Measurements from ENCODE around the gene COQ10A. TPM values are rescaled to one million over a fixed set of nuclear protein-coding genes. Genes with fewer than 3 reads are reported as not detected.

The COQ10A gene
- total RNA-seq, 2 donors from 2014 or later = 20.5 to 23.2 TPM

GRCh38 chr12:56253091-56253490 lies 13.7 kb upstream of the COQ10A start:
- Mint-ChIP-seq H3K9me3 (no peaks in the 10 kb centered on the region), H3K4me3 (no peak overlapping the region), H3K27me3 (ENCODE audit: insufficient read depth) (no peaks in the 10 kb centered on the region), H3K36me3 (ENCODE audit: low read depth) (peaks cover 56% of the 10 kb centered on the region), H3K27ac (no peak overlapping the region), H3K4me1 (peaks cover 14% of the 10 kb centered on the region)
- H3K27ac ChIP-seq (ENCODE audit: low read depth, low read length) = no peak overlapping the region
- WGBS, 2 experiments (ENCODE audit: insufficient coverage in 1 of 2, insufficient read length in 1 of 2) = 96 to 100% methylated on average over 9 to 11 of the region's 11 CpGs
- no peaks in the 10 kb centered on the region for H3K4me1 ChIP-seq (ENCODE audit: control insufficient read depth, insufficient read depth, low read length)
- H3K4me3 ChIP-seq (ENCODE audit: low read length) = no peak overlapping the region
- H3K9me3 ChIP-seq (ENCODE audit: control insufficient read depth, low read length) = no peaks in the 10 kb centered on the region
- H3K9ac ChIP-seq (ENCODE audit: extremely low read depth, low read length, poor library complexity, severe bottlenecking) = no peak overlapping the region
- no peak for TF ChIP-seq CTCF (conservative IDR thresholded peaks at IDR 0.05)
- no peak for DNase-seq
- no peaks in the 10 kb centered on the region for H3K27me3 ChIP-seq (ENCODE audit: control insufficient read depth, insufficient read depth, low read length, poor library complexity, severe bottlenecking)
- peaks cover 81% of the 10 kb centered on the region for H3K36me3 ChIP-seq (ENCODE audit: control insufficient read depth, insufficient read depth, low read length)

GRCh38 chr12:56255671-56256070 lies 11.1 kb upstream of the COQ10A start:
- peaks cover 19% of the 10 kb centered on the region for H3K4me1 Mint-ChIP-seq
- no peaks in the 10 kb centered on the region for H3K9me3 Mint-ChIP-seq
- WGBS, 2 experiments (ENCODE audit: insufficient coverage in 1 of 2, insufficient read length in 1 of 2) = 94 to 100% methylated on average over 3 to 7 of the region's 7 CpGs
- H3K4me3 Mint-ChIP-seq = no peak overlapping the region
- peaks cover 49% of the 10 kb centered on the region for H3K36me3 Mint-ChIP-seq (ENCODE audit: low read depth)
- Histone ChIP-seq H3K36me3 (ENCODE audit: control insufficient read depth, insufficient read depth, low read length) (peaks cover 60% of the 10 kb centered on the region), H3K4me3 (ENCODE audit: low read length) (no peak overlapping the region), H3K27ac (ENCODE audit: low read depth, low read length) (no peak overlapping the region), H3K4me1 (ENCODE audit: control insufficient read depth, insufficient read depth, low read length) (no peaks in the 10 kb centered on the region), H3K9me3 (ENCODE audit: control insufficient read depth, low read length) (no peaks in the 10 kb centered on the region), H3K9ac (ENCODE audit: extremely low read depth, low read length, poor library complexity, severe bottlenecking) (no peak overlapping the region), H3K27me3 (ENCODE audit: control insufficient read depth, insufficient read depth, low read length, poor library complexity, severe bottlenecking) (no peaks in the 10 kb centered on the region)
- H3K27ac Mint-ChIP-seq = no peak overlapping the region
- DNase-seq = peak; percentile 36
- H3K27me3 Mint-ChIP-seq (ENCODE audit: insufficient read depth) = no peaks in the 10 kb centered on the region
- no peak for TF ChIP-seq CTCF (conservative IDR thresholded peaks at IDR 0.05)

GRCh38 chr12:56256326-56256960 lies 10.3 kb upstream of the COQ10A start:
- H3K4me3 Mint-ChIP-seq = peak overlapping the region; percentile 95
- H3K4me1 Mint-ChIP-seq = peaks cover 19% of the 10 kb centered on the region
- Histone ChIP-seq H3K9ac (ENCODE audit: extremely low read depth, low read length, poor library complexity, severe bottlenecking) (no peak overlapping the region), H3K4me3 (ENCODE audit: low read length) (peak overlapping the region; percentile 96), H3K36me3 (ENCODE audit: control insufficient read depth, insufficient read depth, low read length) (peaks cover 53% of the 10 kb centered on the region), H3K27me3 (ENCODE audit: control insufficient read depth, insufficient read depth, low read length, poor library complexity, severe bottlenecking) (no peaks in the 10 kb centered on the region), H3K4me1 (ENCODE audit: control insufficient read depth, insufficient read depth, low read length) (no peaks in the 10 kb centered on the region), H3K9me3 (ENCODE audit: control insufficient read depth, low read length) (no peaks in the 10 kb centered on the region), H3K27ac (ENCODE audit: low read depth, low read length) (no peak overlapping the region)
- WGBS, 2 experiments (ENCODE audit: insufficient coverage in 1 of 2, insufficient read length in 1 of 2) = 59% methylated on average over 4 of the region's 4 CpGs; no CpG with 5 or more reads in 1 of the 2 experiments
- H3K9me3 Mint-ChIP-seq = no peaks in the 10 kb centered on the region
- peak; percentile 81 for DNase-seq
- peak; percentile 52 for TF ChIP-seq CTCF (conservative IDR thresholded peaks at IDR 0.05)
- H3K27me3 Mint-ChIP-seq (ENCODE audit: insufficient read depth) = no peaks in the 10 kb centered on the region
- H3K36me3 Mint-ChIP-seq (ENCODE audit: low read depth) = peaks cover 47% of the 10 kb centered on the region
- peak overlapping the region; percentile 6 for H3K27ac Mint-ChIP-seq
